H1 (cell line): ENCODE data around the gene MAGEA9B. TPM values are rescaled to one million over a fixed set of nuclear protein-coding genes. Genes with fewer than 3 reads are reported as not detected.
"Not testable (repeated sequence)": the region's sequence is repeated elsewhere in the genome, so short reads cannot be mapped to it uniquely, and the experiment has no call there.

Source experiments
- CTCF ChIA-PET: fragments of 300-600 bp; sonication (Branson Sonifier 250); formaldehyde crosslinking; loops from one replicate; lab custom pipeline; 2021; ENCODE audit not compliant: partially characterized antibody; lab: Charles Lee
- POLR2A ChIA-PET: fragments of 300-600 bp; sonication (Branson Sonifier 250); formaldehyde crosslinking; loops from one replicate; lab custom pipeline; 2021; ENCODE audit warnings: inconsistent platforms; ENCODE audit not compliant: partially characterized antibody; lab: Charles Lee
- DNase-seq, 2 experiments: peaks; one replicate each; pipeline versions ENCODE4 v3.0.0 to v3.0.0-alpha.2; 2010 to 2022; ENCODE audit warnings: low spot score in 2 of 2, low read depth in 1 of 2, mixed read lengths in 1 of 2
- FAIRE-seq: peaks from 2 replicates; lab custom pipeline; 2011; peaks lifted over from hg19 to GRCh38; lab: Jason Lieb, UNC
- H2AFZ ChIP-seq: 2 replicates; pipeline ENCODE4 v1.8.1; 2012; ENCODE audit warnings: low read length, inconsistent platforms
- H2AK5ac ChIP-seq: 2 replicates; pipeline ENCODE4 v1.6.1; 2013; ENCODE audit warnings: low read depth, low read length
- H2BK120ac ChIP-seq: replicated peaks from 2 replicates; pipeline ENCODE3; 2013; ENCODE audit warnings: low read depth, low read length, inconsistent platforms
- H2BK12ac ChIP-seq: 2 replicates; pipeline ENCODE4 v1.6.1; 2013; ENCODE audit warnings: low read depth, low read length
- H2BK15ac ChIP-seq: 2 replicates; pipeline ENCODE4 v1.6.1; 2013; ENCODE audit warnings: low read length
- H2BK20ac ChIP-seq: 2 replicates; pipeline ENCODE4 v1.6.1; 2013; ENCODE audit warnings: low read length
- H2BK5ac ChIP-seq: 2 replicates; pipeline ENCODE4 v1.6.1; 2013; ENCODE audit warnings: low read depth, low read length
- H3K14ac ChIP-seq: 2 replicates; pipeline ENCODE4 v1.6.1; 2013; ENCODE audit warnings: inconsistent platforms; ENCODE audit not compliant: insufficient read length
- H3K18ac ChIP-seq: 2 replicates; pipeline ENCODE4 v1.6.1; 2013; ENCODE audit warnings: low read length; ENCODE audit errors: extremely low read depth
- H3K23ac ChIP-seq: 2 replicates; pipeline ENCODE4 v1.6.1; 2013; ENCODE audit warnings: inconsistent platforms; ENCODE audit not compliant: insufficient read length
- H3K23me2 ChIP-seq: 2 replicates; pipeline ENCODE4 v1.6.1; 2013; ENCODE audit warnings: low read depth, low read length
- H3K27ac ChIP-seq: 2 replicates; pipeline ENCODE4 v1.6.1; 2011; ENCODE audit warnings: low read depth, low read length, inconsistent platforms
- H3K27me3 ChIP-seq, 4 experiments: replicated peaks in 1 of 4; 1 replicate in 1 of 4; 2 replicates in 3 of 4; pipeline versions ENCODE4 v1.6.1 to v1.8.1; 2011 to 2013; ENCODE audit warnings: low read length in 3 of 4, mild to moderate bottlenecking in 3 of 4, inconsistent platforms in 2 of 4, mixed read lengths in 2 of 4, moderate library complexity in 1 of 4; ENCODE audit not compliant: control insufficient read depth in 3 of 4, insufficient read depth in 3 of 4; ENCODE audit errors: extremely low read depth in 1 of 4
- H3K36me3 ChIP-seq, 4 experiments: 2 replicates each; pipeline versions ENCODE4 v1.6.1 to v1.8.1; 2011 to 2013; ENCODE audit warnings: mild to moderate bottlenecking in 4 of 4, low read length in 3 of 4, moderate library complexity in 2 of 4, control low read depth in 1 of 4, inconsistent platforms in 1 of 4; ENCODE audit not compliant: insufficient read depth in 4 of 4, control insufficient read depth in 2 of 4
- H3K4ac ChIP-seq: replicated peaks from 2 replicates; pipeline ENCODE3; 2013; ENCODE audit warnings: low read length, low read depth, mixed read lengths, inconsistent platforms; ENCODE audit not compliant: insufficient read length
- H3K4me1 ChIP-seq, 4 experiments: replicated peaks in 1 of 4; 1 replicate in 1 of 4; 2 replicates in 3 of 4; pipeline versions ENCODE4 v1.6.1 to v1.8.1; 2011 to 2013; ENCODE audit warnings: low read length in 3 of 4, inconsistent platforms in 2 of 4, mixed read lengths in 1 of 4; ENCODE audit not compliant: insufficient read depth in 4 of 4, control insufficient read depth in 3 of 4
- H3K4me2 ChIP-seq, 2 experiments: 2 replicates each; pipeline versions ENCODE4 v1.6.1 to v1.8.1; 2011 to 2013; ENCODE audit warnings: low read depth in 2 of 2, low read length in 2 of 2, control low read depth in 1 of 2, inconsistent platforms in 1 of 2, mild to moderate bottlenecking in 1 of 2; ENCODE audit not compliant: insufficient read depth in 1 of 2
- H3K4me3 ChIP-seq, 4 experiments: fragments of 200-600, 300-600 bp in 1 of 4; sonication (generic), shearing (Covaris generic), sonication (Bioruptor Twin) in 1 of 4; 2 replicates each; pipeline versions ENCODE4 v1.5.1 to v1.8.1; 2011 to 2016; ENCODE audit warnings: low read length in 4 of 4, low read depth in 3 of 4, control low read depth in 2 of 4, inconsistent platforms in 2 of 4, mild to moderate bottlenecking in 2 of 4, mixed read lengths in 1 of 4, moderate library complexity in 1 of 4; ENCODE audit not compliant: insufficient read depth in 2 of 4; ENCODE audit errors: extremely low read depth in 1 of 4
- H3K56ac ChIP-seq: replicated peaks from 2 replicates; pipeline ENCODE3; 2013; ENCODE audit warnings: low read depth, mild to moderate bottlenecking, mixed read lengths, low read length, inconsistent platforms; ENCODE audit not compliant: insufficient read length
- H3K79me1 ChIP-seq: 2 replicates; pipeline ENCODE4 v1.6.1; 2013; ENCODE audit warnings: low read depth, low read length, control low read depth
- H3K79me2 ChIP-seq, 2 experiments: 2 replicates each; pipeline versions ENCODE4 v1.6.1 to v1.8.1; 2012 to 2013; ENCODE audit warnings: low read length in 2 of 2, mild to moderate bottlenecking in 2 of 2, inconsistent platforms in 1 of 2; ENCODE audit not compliant: insufficient read depth in 2 of 2, control insufficient read depth in 1 of 2
- H3K9ac ChIP-seq, 4 experiments: replicated peaks in 1 of 4; 1 replicate in 1 of 4; 2 replicates in 3 of 4; pipeline versions ENCODE4 v1.6.1 to v1.8.1; 2011 to 2013; ENCODE audit warnings: low read depth in 3 of 4, low read length in 3 of 4, control low read depth in 2 of 4, mild to moderate bottlenecking in 2 of 4, moderate library complexity in 2 of 4, inconsistent platforms in 1 of 4; ENCODE audit errors: extremely low read depth in 1 of 4
- H3K9me3 ChIP-seq, 2 experiments: 2 replicates each; pipeline versions ENCODE4 v1.6.1 to v1.8.1; 2012 to 2013; ENCODE audit warnings: mild to moderate bottlenecking in 2 of 2, moderate library complexity in 2 of 2, control low read depth in 1 of 2, inconsistent platforms in 1 of 2, low read depth in 1 of 2, low read length in 1 of 2, mixed read lengths in 1 of 2; ENCODE audit not compliant: insufficient read depth in 2 of 2
- H4K20me1 ChIP-seq, 2 experiments: replicated peaks in 1 of 2; 2 replicates each; pipeline versions ENCODE3 to v1.8.1; 2011 to 2013; ENCODE audit warnings: inconsistent platforms in 2 of 2, low read length in 2 of 2, mild to moderate bottlenecking in 1 of 2; ENCODE audit not compliant: insufficient read depth in 2 of 2, control insufficient read depth in 1 of 2
- H4K5ac ChIP-seq: 2 replicates; pipeline ENCODE4 v1.6.1; 2013; ENCODE audit warnings: low read length, low read depth, mixed read lengths, inconsistent platforms; ENCODE audit not compliant: insufficient read length
- H4K8ac ChIP-seq: 2 replicates; pipeline ENCODE4 v1.8.0; 2013; ENCODE audit warnings: mild to moderate bottlenecking, moderate library complexity, low read length, inconsistent platforms; ENCODE audit not compliant: insufficient read depth; ENCODE audit errors: extremely low read depth
- H4K91ac ChIP-seq: replicated peaks from 2 replicates; pipeline ENCODE3; 2013; ENCODE audit warnings: low read length, mixed read lengths, inconsistent platforms; ENCODE audit not compliant: insufficient read length
- WGBS, 2 experiments: shearing (Covaris generic) in 1 of 2; methylation state at CpG; one replicate each; pipeline versions ENCODE4 v1.1.6 to v1.1.7; 2013 to 2015; ENCODE audit warnings: low lambda C conversion rate in 2 of 2, mixed read lengths in 2 of 2, inconsistent platforms in 1 of 2, low coverage in 1 of 2, missing lambda C conversion rate in 1 of 2; ENCODE audit not compliant: insufficient replicate concordance in 2 of 2, insufficient coverage in 1 of 2, insufficient read length in 1 of 2; ENCODE audit errors: extremely low coverage in 1 of 2, missing lambda C conversion rate in 1 of 2; 5-methylcytosine and 5-hydroxymethylcytosine counted together
- polyA plus RNA-seq, 7 experiments: library from polyadenylated mRNA; depleted of rRNA in 3 of 7; stranded (reverse) in 5 of 7; unstranded in 2 of 7; fragments of >200 nt in 5 of 7; fragments of 200-250 nt in 2 of 7; gene quantifications; 1 replicate in 5 of 7; 2 replicates in 1 of 7; 4 replicates in 1 of 7; pipeline versions ENCODE4 v1.2.1 to v1.2.3, GENCODE V29; 2011 to 2013; ENCODE audit warnings: missing spikeins in 2 of 7, mixed read lengths in 2 of 7
- total RNA-seq: library from RNA; stranded (reverse); fragmentation: NEBNext Ultra II Directional; extraction: Animal tissue kit (Norgen Biotek cat#: 25700); gene quantifications from 2 replicates; pipeline ENCODE4 v1.2.1, GENCODE V29; 2021

MAGEA9B gene
- total and polyA plus RNA-seq, 2 of the 8 experiments (the other 6 are each of a cell fraction or from before 2014, with no cell fraction given) = 0.06 TPM; not detected in 1

DNA sequence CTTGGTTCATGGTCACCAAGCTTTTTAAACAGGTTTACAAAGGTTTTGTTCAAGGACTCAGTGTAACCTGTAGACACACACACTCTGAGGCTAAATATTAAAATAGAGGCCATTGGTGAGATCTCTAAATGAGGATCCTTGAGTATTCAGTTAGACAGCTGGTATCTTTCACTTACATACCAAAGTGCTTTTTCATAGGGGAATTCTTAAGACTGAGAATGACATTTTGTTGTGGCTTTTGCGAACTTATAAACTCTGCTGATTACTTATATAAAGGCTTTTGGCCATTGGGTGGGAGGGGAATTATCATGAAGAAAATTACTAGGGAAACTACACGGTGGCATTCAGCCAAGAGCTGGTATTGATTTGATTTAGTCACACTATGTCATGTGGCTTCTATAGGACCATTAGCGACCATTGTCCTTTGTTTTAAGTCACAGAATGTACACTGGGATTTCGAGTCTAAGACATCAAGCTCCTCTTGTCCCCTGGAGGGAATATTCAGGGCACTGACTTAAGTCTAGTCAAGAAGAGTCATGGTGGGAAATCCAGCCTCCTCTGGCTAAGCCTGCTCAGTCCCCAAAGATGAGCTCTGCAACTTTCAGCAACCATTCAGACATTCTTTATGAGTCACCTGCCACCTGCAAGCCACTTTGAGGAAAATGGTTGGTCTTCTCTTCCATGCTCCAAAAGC is 35.9 kb downstream of the MAGEA9B start:
- H3K23ac ChIP-seq, H2BK12ac ChIP-seq, H3K23me2 ChIP-seq, H2BK120ac ChIP-seq, H2AFZ ChIP-seq, H4K91ac ChIP-seq, DNase-seq, CTCF ChIA-PET, H3K27ac ChIP-seq, H3K9ac ChIP-seq, H2AK5ac ChIP-seq, H4K8ac ChIP-seq, H3K9me3 ChIP-seq, H3K27me3 ChIP-seq, H3K18ac ChIP-seq, H3K4me2 ChIP-seq, H3K4me1 ChIP-seq, H2BK5ac ChIP-seq, H3K4ac ChIP-seq, H4K5ac ChIP-seq, H2BK20ac ChIP-seq, POLR2A ChIA-PET, H3K36me3 ChIP-seq, H4K20me1 ChIP-seq, H3K79me1 ChIP-seq, H3K4me3 ChIP-seq, H3K56ac ChIP-seq, H3K14ac ChIP-seq, H2BK15ac ChIP-seq, H3K79me2 ChIP-seq, FAIRE-seq: not testable (repeated sequence)
- no CpG with 5 or more reads among the region's 4 CpGs for WGBS, 2 experiments

DNA sequence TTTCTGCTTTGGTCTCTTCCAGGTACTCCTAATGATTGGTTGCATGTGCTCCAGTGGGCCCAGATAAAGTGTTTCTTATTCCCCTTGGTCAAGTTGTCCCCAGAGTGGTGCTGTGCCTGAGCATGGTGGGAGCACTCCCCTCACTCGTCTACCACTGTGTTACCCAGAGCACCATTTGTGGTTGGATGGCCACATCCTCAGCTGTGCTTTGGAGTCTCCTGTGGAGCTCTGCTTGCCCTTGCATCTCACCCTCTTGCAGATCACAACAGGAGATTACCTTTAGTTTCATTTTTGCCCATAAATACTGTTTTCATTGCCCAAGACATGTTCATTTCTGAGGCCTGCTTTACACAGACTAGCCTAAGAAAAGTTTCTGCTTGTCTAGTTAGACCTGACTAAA is 36.8 kb downstream of the MAGEA9B start:
- POLR2A ChIA-PET, H3K4me1 ChIP-seq, CTCF ChIA-PET, H2BK5ac ChIP-seq, H2BK120ac ChIP-seq, H3K9me3 ChIP-seq, H3K27ac ChIP-seq, H3K23me2 ChIP-seq, H3K14ac ChIP-seq, H2AFZ ChIP-seq, H3K36me3 ChIP-seq, H4K20me1 ChIP-seq, H3K9ac ChIP-seq, H3K4me3 ChIP-seq, H2BK20ac ChIP-seq, H3K56ac ChIP-seq, H3K23ac ChIP-seq, H3K4ac ChIP-seq, H2AK5ac ChIP-seq, H3K79me2 ChIP-seq, DNase-seq, H3K18ac ChIP-seq, H4K5ac ChIP-seq, H2BK12ac ChIP-seq, H3K4me2 ChIP-seq, H4K91ac ChIP-seq, H3K27me3 ChIP-seq, H4K8ac ChIP-seq, H2BK15ac ChIP-seq, H3K79me1 ChIP-seq: not testable (repeated sequence)
- peak; percentile 94 for FAIRE-seq
- no CpG with 5 or more reads among the region's 1 CpG for WGBS, 2 experiments
